ENCODE results near the gene TAP2. TPM values are rescaled to one million over a fixed set of nuclear protein-coding genes. Genes with fewer than 3 reads are reported as not detected.

The TAP2 gene
- total and polyA plus RNA-seq, 2 experiments from 2014 or later: 4.9 to 102 TPM

GRCh38 chr6:32840604-32841246, 2.2 kb upstream of the TAP2 start (continued):
- TF ChIP-seq, protein P1, sequence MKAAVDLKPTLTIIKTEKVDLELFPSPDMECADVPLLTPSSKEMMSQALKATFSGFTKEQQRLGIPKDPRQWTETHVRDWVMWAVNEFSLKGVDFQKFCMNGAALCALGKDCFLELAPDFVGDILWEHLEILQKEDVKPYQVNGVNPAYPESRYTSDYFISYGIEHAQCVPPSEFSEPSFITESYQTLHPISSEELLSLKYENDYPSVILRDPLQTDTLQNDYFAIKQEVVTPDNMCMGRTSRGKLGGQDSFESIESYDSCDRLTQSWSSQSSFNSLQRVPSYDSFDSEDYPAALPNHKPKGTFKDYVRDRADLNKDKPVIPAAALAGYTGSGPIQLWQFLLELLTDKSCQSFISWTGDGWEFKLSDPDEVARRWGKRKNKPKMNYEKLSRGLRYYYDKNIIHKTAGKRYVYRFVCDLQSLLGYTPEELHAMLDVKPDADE (IDR thresholded peaks at IDR 0.05): no peak
- no peak for TF ChIP-seq ZNF331 (CRISPR knock-in tag; IDR thresholded peaks at IDR 0.05; ENCODE audit: low read depth)
- no peak for TF ChIP-seq STAT1 (IDR thresholded peaks at IDR 0.05; ENCODE audit: unreplicated experiment)
- no peak for TF ChIP-seq EZH2phosphoT487 (IDR thresholded peaks at IDR 0.05; ENCODE audit: unreplicated experiment)

DNA sequence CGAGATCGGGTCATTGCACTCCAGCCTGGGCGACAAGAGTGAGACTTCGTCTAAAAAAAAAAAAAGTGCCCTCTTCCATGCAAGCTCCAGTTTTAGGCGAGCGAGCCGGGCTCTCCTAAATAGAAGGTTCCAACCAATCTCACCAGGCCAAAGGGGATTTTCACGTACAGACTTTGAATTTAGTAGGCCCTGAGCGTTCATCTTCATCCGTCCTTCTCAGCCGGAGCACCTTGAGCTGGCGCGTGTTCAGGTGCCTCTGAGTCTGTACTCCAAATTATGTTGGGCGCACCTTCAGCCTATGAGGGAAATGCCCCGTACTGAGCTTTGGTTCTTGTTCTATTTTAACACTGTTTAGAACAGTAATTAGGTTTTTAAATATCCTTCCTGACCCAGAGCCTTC, 817 bp upstream of the TAP2 start:
- DNase-seq (ENCODE audit: low spot score) (no peak), ATAC-seq (no peak)
- H3K4me3 ChIP-seq: no peak overlapping the region
- H3K36me3 Mint-ChIP-seq (ENCODE audit: low read depth): peaks cover 18% of the 10 kb centered on the region; the same call in 2 of the 3 replicates
- H3F3A ChIP-seq (replicated peaks; ENCODE audit: low read depth): no peaks in the 10 kb centered on the region
- no peaks in the 10 kb centered on the region for H3K9me3 Mint-ChIP-seq
- H2AFZ ChIP-seq: no peak overlapping the region
- TF ChIP-seq CREB1 (CRISPR knock-in tag; IDR thresholded peaks at IDR 0.05; ENCODE audit: low read depth) (no peak), ZNF462 (CRISPR knock-in tag; IDR thresholded peaks at IDR 0.05) (no peak), REST (IDR thresholded peaks at IDR 0.05; ENCODE audit: unreplicated experiment) (no peak), ZNF331 (CRISPR knock-in tag; IDR thresholded peaks at IDR 0.05; ENCODE audit: low read depth) (no peak), POLR2AphosphoS5 (IDR thresholded peaks at IDR 0.05; ENCODE audit: low read depth) (no peak), CTCF (conservative IDR thresholded peaks at IDR 0.05; ENCODE audit: low read depth in 2 of 2) (no peak), STAT1 (IDR thresholded peaks at IDR 0.05; ENCODE audit: unreplicated experiment) (no peak), ZNF114 (CRISPR knock-in tag; IDR thresholded peaks at IDR 0.05) (no peak)
- no peaks in the 10 kb centered on the region for H4K20me1 ChIP-seq (replicated peaks; ENCODE audit: insufficient read depth)
- H3K27ac Mint-ChIP-seq: no peak overlapping the region
- peaks cover 16% of the 10 kb centered on the region for H3K27me3 Mint-ChIP-seq (ENCODE audit: insufficient read depth, low read depth, poor library complexity)
- H3K27me3 ChIP-seq (ENCODE audit: insufficient read depth): peaks cover 15% of the 10 kb centered on the region
- H3K36me3 ChIP-seq (ENCODE audit: insufficient read depth): peaks cover 6% of the 10 kb centered on the region; the same call in 1 of the 2 replicates
- H3K27ac ChIP-seq (ENCODE audit: low read depth): no peak overlapping the region
- no peaks in the 10 kb centered on the region for H3K79me2 ChIP-seq (replicated peaks; ENCODE audit: insufficient read depth)
- peaks cover 17% of the 10 kb centered on the region; the same call in 1 of the 2 replicates for H3K4me1 ChIP-seq (ENCODE audit: insufficient read depth)
- H3K4me2 ChIP-seq: no peak overlapping the region
- H3K4me3 Mint-ChIP-seq: no peak overlapping the region; the same call in 2 of the 3 replicates
- no peaks in the 10 kb centered on the region for H3K9me2 ChIP-seq (ENCODE audit: insufficient read depth)
- peaks cover 16% of the 10 kb centered on the region for H3K4me1 Mint-ChIP-seq

Measured in GM23338 (cell line).